ENCODE data around the gene OTOR. TPM values are rescaled to one million over a fixed set of nuclear protein-coding genes. Genes with fewer than 3 reads are reported as not detected.

The OTOR gene
- total and polyA plus RNA-seq, 2 of the 13 experiments (the other 11 are each of a cell fraction or from before 2014, with no cell fraction given): not detected

DNA sequence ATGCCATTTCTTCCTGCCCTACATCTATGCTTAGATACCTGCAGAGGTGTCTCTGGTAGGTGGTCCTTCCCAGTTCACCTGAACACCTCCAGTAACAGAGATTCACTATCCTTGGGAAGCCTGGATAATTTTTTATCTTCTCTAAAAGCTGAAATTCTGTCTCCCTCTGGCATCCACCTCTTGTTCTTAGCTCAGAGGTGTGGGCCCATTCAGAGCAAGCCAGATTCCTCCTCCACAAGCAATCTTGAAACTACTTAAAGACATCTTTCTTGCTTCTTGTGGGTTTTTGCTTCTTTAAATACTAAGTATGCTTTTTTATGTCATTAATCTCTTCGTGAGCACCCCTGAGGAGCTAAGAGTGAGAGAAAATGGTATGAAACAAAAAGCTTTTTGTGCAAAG lies 28.7 kb upstream of the OTOR start:
- no peak for TF ChIP-seq MTA3 (CRISPR knock-in tag; IDR thresholded peaks at IDR 0.05)
- TF ChIP-seq ZNF768 (CRISPR knock-in tag; IDR thresholded peaks at IDR 0.05): no peak
- TF ChIP-seq ZSCAN9 (CRISPR knock-in tag; IDR thresholded peaks at IDR 0.05; ENCODE audit: borderline replicate concordance): no peak
- no peak for TF ChIP-seq TOPORS (CRISPR knock-in tag; IDR thresholded peaks at IDR 0.05)
- no peak for TF ChIP-seq ZNF282 (IDR thresholded peaks at IDR 0.05; ENCODE audit: partially characterized antibody)
- TF ChIP-seq, protein P1, sequence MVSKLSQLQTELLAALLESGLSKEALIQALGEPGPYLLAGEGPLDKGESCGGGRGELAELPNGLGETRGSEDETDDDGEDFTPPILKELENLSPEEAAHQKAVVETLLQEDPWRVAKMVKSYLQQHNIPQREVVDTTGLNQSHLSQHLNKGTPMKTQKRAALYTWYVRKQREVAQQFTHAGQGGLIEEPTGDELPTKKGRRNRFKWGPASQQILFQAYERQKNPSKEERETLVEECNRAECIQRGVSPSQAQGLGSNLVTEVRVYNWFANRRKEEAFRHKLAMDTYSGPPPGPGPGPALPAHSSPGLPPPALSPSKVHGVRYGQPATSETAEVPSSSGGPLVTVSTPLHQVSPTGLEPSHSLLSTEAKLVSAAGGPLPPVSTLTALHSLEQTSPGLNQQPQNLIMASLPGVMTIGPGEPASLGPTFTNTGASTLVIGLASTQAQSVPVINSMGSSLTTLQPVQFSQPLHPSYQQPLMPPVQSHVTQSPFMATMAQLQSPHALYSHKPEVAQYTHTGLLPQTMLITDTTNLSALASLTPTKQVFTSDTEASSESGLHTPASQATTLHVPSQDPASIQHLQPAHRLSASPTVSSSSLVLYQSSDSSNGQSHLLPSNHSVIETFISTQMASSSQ (IDR thresholded peaks at IDR 0.05; ENCODE audit: low read depth): no peak
- TF ChIP-seq, protein P1 (CRISPR knock-in tag; IDR thresholded peaks at IDR 0.05; ENCODE audit: borderline replicate concordance): no peak
- no peak for TF ChIP-seq GABPA (IDR thresholded peaks at IDR 0.05; ENCODE audit: low read depth, low read length)
- no peak for TF ChIP-seq GABPA (CRISPR knock-in tag; IDR thresholded peaks at IDR 0.05; ENCODE audit: low read depth)
- TF ChIP-seq FOXJ3 (CRISPR knock-in tag; IDR thresholded peaks at IDR 0.05; ENCODE audit: borderline replicate concordance): no peak
- no peak for TF ChIP-seq HNRNPUL1 (IDR thresholded peaks at IDR 0.05; ENCODE audit: low read depth, low read length)
- TF ChIP-seq GATAD1 (CRISPR knock-in tag; IDR thresholded peaks at IDR 0.05): no peak
- TF ChIP-seq SUZ12 (IDR thresholded peaks at IDR 0.05; ENCODE audit: low read depth, low read length): no peak
- no peak for TF ChIP-seq CCDC6 (CRISPR knock-in tag; IDR thresholded peaks at IDR 0.05)
- TF ChIP-seq ZNF264 (CRISPR knock-in tag; IDR thresholded peaks at IDR 0.05): no peak
- TF ChIP-seq, protein P2, sequence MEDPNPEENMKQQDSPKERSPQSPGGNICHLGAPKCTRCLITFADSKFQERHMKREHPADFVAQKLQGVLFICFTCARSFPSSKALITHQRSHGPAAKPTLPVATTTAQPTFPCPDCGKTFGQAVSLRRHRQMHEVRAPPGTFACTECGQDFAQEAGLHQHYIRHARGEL (CRISPR knock-in tag; IDR thresholded peaks at IDR 0.05): no peak
- TF ChIP-seq ZEB1 (IDR thresholded peaks at IDR 0.05; ENCODE audit: insufficient replicate concordance, low read depth): no peak
- Histone ChIP-seq H3K4me3 (replicated peaks in 1 of 3; ENCODE audit: insufficient read depth in 1 of 3, low read depth in 2 of 3, low read length in 3 of 3) (no peak overlapping the region), H3K36me3 (replicated peaks in 1 of 2; ENCODE audit: control insufficient read depth in 1 of 2, insufficient read depth in 2 of 2, low read length in 2 of 2) (no peaks in the 10 kb centered on the region), H3K4me2 (ENCODE audit: low read depth, low read length) (no peak overlapping the region), H3K9me3 (ENCODE audit: low read length) (no peaks in the 10 kb centered on the region), H3K27ac (ENCODE audit: extremely low read length, insufficient read depth, low read length) (no peak overlapping the region), H3K4me1 (ENCODE audit: insufficient read depth, low read length) (no peaks in the 10 kb centered on the region), H2AFZ (ENCODE audit: low read length) (no peak overlapping the region), H3K27me3 (ENCODE audit: control insufficient read depth in 1 of 2, insufficient read depth in 2 of 2, low read length in 2 of 2) (peaks cover 2 to 21% of the 10 kb centered on the region in 2 experiments; a peak in 4 of 5 replicates), H3K9ac (ENCODE audit: insufficient read depth, low read depth, low read length) (no peak overlapping the region), H4K20me1 (ENCODE audit: insufficient read depth, low read length) (no peaks in the 10 kb centered on the region), H3K79me2 (ENCODE audit: insufficient read depth, low read length) (no peaks in the 10 kb centered on the region)
- POLR2A ChIA-PET: no interaction called here
- no peak for ATAC-seq
- FAIRE-seq: no peak
- in situ Hi-C loops (cut with HindIII; ENCODE audit: extremely low pct_ligation_motif_present, low pct_unique_long_range_greater_than_20kb): no loop called here
- intact Hi-C loops (cut with micrococcal nuclease; ENCODE audit: unreplicated experiment): no loop called here
- no TSS peak for BruUV-seq (replicated peaks)
- 3% methylated on average over 1 of the region's 1 CpG for WGBS (ENCODE audit: low lambda C conversion rate)
- CTCF ChIA-PET (ENCODE audit: low intra/inter-chr PET ratio, low total read pairs): no interaction called here
- no peak for DNase-seq (ENCODE audit: low spot score)

Data from HepG2 (cell line).